ENCODE measurements around the gene DNAJB13.

Gene DNAJB13

DNA sequence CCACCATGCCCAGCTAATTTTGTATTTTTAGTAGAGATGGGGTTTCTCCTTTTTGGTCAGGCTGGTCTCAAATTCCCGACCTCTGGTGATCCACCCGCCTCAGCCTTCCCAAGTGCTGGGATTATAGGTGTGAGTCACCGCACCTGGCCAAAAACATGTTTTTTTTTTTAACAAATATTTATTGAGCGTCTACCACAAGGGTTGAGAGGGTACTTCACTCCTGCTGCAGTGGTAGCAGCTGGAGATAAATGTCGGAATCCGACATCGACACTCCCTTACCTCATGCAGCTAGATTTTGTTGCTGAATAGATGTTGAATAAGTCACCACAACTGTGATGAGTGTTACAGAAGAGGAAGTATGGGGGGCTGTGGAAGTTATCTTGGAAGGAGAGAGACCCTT, 971 bp downstream of the DNAJB13 start:
- TF ChIP-seq ZFX (IDR thresholded peaks at IDR 0.05; ENCODE audit: borderline replicate concordance) (no peak), CTCF (IDR thresholded peaks at IDR 0.05) (no peak)

GRCh38 chr11:73956876-73957653, 6.2 kb downstream of the DNAJB13 start:
- no peak for TF ChIP-seq CTCF (IDR thresholded peaks at IDR 0.05)
- no peak for TF ChIP-seq ZFX (IDR thresholded peaks at IDR 0.05; ENCODE audit: borderline replicate concordance)
- H3K27ac ChIP-seq, result no peak overlapping the region

More for the DNA sequence above, 971 bp downstream of the DNAJB13 start:
- no peak overlapping the region for H3K27ac ChIP-seq

DNA sequence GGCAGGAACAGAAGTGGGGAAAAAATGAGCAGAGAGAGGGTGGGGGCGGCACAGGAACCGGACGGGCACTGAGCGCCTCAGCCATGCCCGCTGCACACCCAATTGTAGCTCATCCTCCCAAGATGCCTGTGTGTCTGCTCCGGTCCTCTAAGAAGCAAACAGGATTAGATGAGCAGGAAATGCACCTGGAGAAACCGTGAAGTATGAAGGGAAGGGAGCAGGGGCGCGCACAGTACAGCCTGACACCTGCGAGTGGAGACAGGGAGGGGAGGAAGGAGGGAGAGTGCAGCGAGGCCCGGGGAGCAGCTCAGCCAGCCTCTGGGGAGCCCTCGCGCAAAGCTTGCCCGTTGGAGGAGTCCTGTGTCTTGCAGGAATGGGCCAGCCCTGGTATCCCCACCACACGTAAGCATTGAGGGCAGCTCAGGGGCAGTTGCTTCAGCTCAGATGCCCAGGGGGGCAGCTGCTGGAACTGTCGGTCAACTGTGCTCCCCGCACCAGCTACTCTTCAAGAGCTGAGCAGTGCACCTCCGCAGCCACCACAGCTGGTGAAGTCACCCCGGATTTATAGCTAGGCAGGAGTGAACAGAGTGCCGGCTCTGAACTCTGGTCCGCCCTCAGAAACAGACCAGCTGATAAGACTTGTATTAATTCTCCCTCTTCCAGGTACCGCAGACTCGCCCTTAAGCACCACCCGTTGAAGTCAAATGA, 7.0 kb downstream of the DNAJB13 start:
- H3K27ac ChIP-seq, result no peak overlapping the region
- TF ChIP-seq ZFX (IDR thresholded peaks at IDR 0.05; ENCODE audit: borderline replicate concordance), result no peak

DNA sequence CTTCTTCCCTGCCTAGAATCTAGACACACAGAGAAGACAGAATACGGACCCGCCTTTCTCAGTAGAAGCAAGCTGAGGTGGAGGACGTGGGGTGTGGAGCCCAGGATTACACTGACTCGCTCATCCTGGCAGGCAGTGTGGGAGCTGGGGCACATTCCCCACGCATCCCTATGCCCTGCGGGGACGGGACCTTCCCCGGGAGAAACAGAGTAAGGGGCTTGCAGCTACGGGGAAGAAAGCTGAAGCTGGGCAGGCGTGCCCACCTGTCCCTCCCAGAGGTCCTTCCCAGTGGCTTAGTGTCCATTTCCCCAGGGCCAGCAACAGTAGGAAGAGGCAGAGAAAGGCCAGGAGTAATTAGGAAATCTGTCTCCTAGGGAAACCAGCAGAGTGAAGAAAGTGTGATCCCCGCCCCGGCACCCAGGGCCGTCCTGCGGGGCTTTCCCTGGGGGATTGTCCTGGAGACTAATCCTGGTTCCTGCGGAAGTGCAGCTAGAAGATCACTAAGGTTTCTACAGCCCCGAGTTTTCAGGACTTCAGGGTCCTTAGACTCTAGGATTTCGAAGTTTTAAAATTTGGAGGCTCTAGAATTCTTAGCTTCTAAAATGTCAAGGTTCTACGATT, 7.8 kb downstream of the DNAJB13 start:
- no peak for TF ChIP-seq ZFX (IDR thresholded peaks at IDR 0.05; ENCODE audit: borderline replicate concordance)
- TF ChIP-seq CTCF (IDR thresholded peaks at IDR 0.05), result no peak
- no peak overlapping the region for H3K27ac ChIP-seq

GRCh38 chr11:73961321-73961720, 10.5 kb downstream of the DNAJB13 start:
- TF ChIP-seq CTCF (IDR thresholded peaks at IDR 0.05) (no peak), ZFX (IDR thresholded peaks at IDR 0.05; ENCODE audit: borderline replicate concordance) (no peak)
- no peak overlapping the region for H3K27ac ChIP-seq

DNA sequence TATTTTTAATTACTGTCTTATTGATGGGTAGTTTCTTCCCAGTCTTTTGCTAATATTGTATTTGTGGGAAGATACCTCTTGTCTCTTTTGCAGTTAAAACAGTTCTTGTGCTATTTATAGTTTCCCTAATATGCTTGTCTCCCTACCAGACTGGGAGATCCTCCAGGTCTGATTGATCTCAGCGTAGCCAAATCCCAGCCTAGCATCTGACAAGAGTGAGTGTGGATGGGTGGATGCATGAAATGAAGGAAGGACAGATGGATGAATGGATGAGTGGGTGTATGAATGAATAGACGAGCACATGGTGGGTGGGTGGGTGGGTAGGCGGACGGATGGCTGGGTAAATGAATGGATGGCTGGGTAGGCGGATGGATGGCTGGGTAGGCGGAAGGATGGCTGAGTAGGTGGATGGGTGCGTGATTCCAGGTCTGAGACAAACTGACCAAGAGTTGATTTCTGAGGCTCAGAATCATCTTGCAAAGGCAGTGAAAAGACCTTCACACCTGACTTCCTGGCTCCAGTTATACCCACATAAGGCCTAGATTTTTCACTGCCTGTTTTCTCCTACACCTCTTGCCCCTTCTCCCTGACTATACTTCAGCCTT, 11.4 kb downstream of the DNAJB13 start:
- no peak overlapping the region for H3K27ac ChIP-seq
- no peak for TF ChIP-seq ZFX (IDR thresholded peaks at IDR 0.05; ENCODE audit: borderline replicate concordance)
- no peak for TF ChIP-seq CTCF (IDR thresholded peaks at IDR 0.05)

- TF ChIP-seq CTCF (IDR thresholded peaks at IDR 0.05), result no peak
- TF ChIP-seq ZFX (IDR thresholded peaks at IDR 0.05; ENCODE audit: borderline replicate concordance), result no peak
These were observed 13.0 kb downstream of the DNAJB13 start for GRCh38 chr11:73963861-73964260.

More at GRCh38 chr11:73963861-73964260, 13.0 kb downstream of the DNAJB13 start:
- no peak overlapping the region for H3K27ac ChIP-seq
